ENCODE data around the gene KIF20B. TPM values are rescaled to one million over a fixed set of nuclear protein-coding genes. Genes with fewer than 3 reads are reported as not detected.

KIF20B gene
- total and polyA plus RNA-seq, 4 donors = 0.91 to 12.9 (median 1.3) TPM

- TF ChIP-seq TAF1 (conservative IDR thresholded peaks at IDR 0.05) = no peak
Observed at GRCh38 chr10:89810908-89811525, 109.6 kb downstream of the KIF20B start (continued).

GRCh38 chr10:89813546-89813945 is 112.2 kb downstream of the KIF20B start:
- WGBS = 56% methylated on average over 3 of the region's 3 CpGs
- Histone ChIP-seq H3K27ac (ENCODE audit: low read depth in 1 of 2, low read length in 2 of 2) (no peak overlapping the region), H3K9ac (ENCODE audit: low read depth in 1 of 2, low read length in 2 of 2) (no peak overlapping the region), H3K27me3 (ENCODE audit: control insufficient read depth in 4 of 4, insufficient read depth in 4 of 4, low read length in 3 of 4) (no peaks in the 10 kb centered on the region), H3K9me3 (ENCODE audit: control insufficient read depth in 4 of 4, low read length in 3 of 4) (no peaks in the 10 kb centered on the region), H3K4me3 (ENCODE audit: low read depth in 1 of 3, low read length in 3 of 3) (no peak overlapping the region), H3K4me1 (ENCODE audit: control insufficient read depth in 4 of 4, insufficient read depth in 4 of 4, low read length in 3 of 4) (no peaks in the 10 kb centered on the region), H3K36me3 (ENCODE audit: control insufficient read depth in 4 of 4, insufficient read depth in 3 of 4, low read depth in 1 of 4, low read length in 3 of 4) (no peaks in the 10 kb centered on the region)
- TF ChIP-seq TAF1 (conservative IDR thresholded peaks at IDR 0.05) (no peak), HNF4A (conservative IDR thresholded peaks at IDR 0.05) (no peak), YY1 (IDR thresholded peaks at IDR 0.05) (no peak)
- no peak for DNase-seq (ENCODE audit: low spot score)

GRCh38 chr10:89814278-89814677 is 112.9 kb downstream of the KIF20B start:
- Histone ChIP-seq H3K27ac (ENCODE audit: low read depth in 1 of 2, low read length in 2 of 2) (no peak overlapping the region), H3K9me3 (ENCODE audit: control insufficient read depth in 4 of 4, low read length in 3 of 4) (no peaks in the 10 kb centered on the region), H3K36me3 (ENCODE audit: control insufficient read depth in 4 of 4, insufficient read depth in 3 of 4, low read depth in 1 of 4, low read length in 3 of 4) (no peaks in the 10 kb centered on the region), H3K9ac (ENCODE audit: low read depth in 1 of 2, low read length in 2 of 2) (no peak overlapping the region), H3K27me3 (ENCODE audit: control insufficient read depth in 4 of 4, insufficient read depth in 4 of 4, low read length in 3 of 4) (no peaks in the 10 kb centered on the region), H3K4me1 (ENCODE audit: control insufficient read depth in 4 of 4, insufficient read depth in 4 of 4, low read length in 3 of 4) (no peaks in the 10 kb centered on the region), H3K4me3 (ENCODE audit: low read depth in 1 of 3, low read length in 3 of 3) (no peak overlapping the region)
- TF ChIP-seq ZBTB33 (IDR thresholded peaks at IDR 0.05) (no peak), HNF4A (conservative IDR thresholded peaks at IDR 0.05) (no peak), NR2F2 (IDR thresholded peaks at IDR 0.05) (no peak), CTCF (IDR thresholded peaks at IDR 0.05; ENCODE audit: low read depth, low read length, missing input control) (no peak), SP1 (IDR thresholded peaks at IDR 0.05) (no peak)
- no peak for DNase-seq (ENCODE audit: low spot score)
- WGBS = 87% methylated on average over 1 of the region's 1 CpG

- no peak for DNase-seq (ENCODE audit: low spot score)
- 90% methylated on average over 5 of the region's 5 CpGs for WGBS
- H3K9ac ChIP-seq (ENCODE audit: low read depth in 1 of 2, low read length in 2 of 2) = no peak overlapping the region
Observed at GRCh38 chr10:89815049-89815853, 113.9 kb downstream of the KIF20B start.

More at GRCh38 chr10:89815049-89815853, 113.9 kb downstream of the KIF20B start:
- no peaks in the 10 kb centered on the region for H3K27me3 ChIP-seq (ENCODE audit: control insufficient read depth in 4 of 4, insufficient read depth in 4 of 4, low read length in 3 of 4)
- H3K4me3 ChIP-seq (ENCODE audit: low read depth in 1 of 3, low read length in 3 of 3) = no peak overlapping the region
- H3K27ac ChIP-seq (ENCODE audit: low read depth in 1 of 2, low read length in 2 of 2) = no peak overlapping the region
- H3K9me3 ChIP-seq (ENCODE audit: control insufficient read depth in 4 of 4, low read length in 3 of 4) = no peaks in the 10 kb centered on the region
- TF ChIP-seq FOXA1 (IDR thresholded peaks at IDR 0.05) = no peak
- no peak for TF ChIP-seq ZBTB33 (IDR thresholded peaks at IDR 0.05)
- no peak for TF ChIP-seq ATF3 (IDR thresholded peaks at IDR 0.05)
- TF ChIP-seq RAD21 (IDR thresholded peaks at IDR 0.05) = no peak
- no peak for TF ChIP-seq HNF4A (conservative IDR thresholded peaks at IDR 0.05)
- no peak for TF ChIP-seq MAX (IDR thresholded peaks at IDR 0.05)
- no peak for TF ChIP-seq SP1 (IDR thresholded peaks at IDR 0.05)
- no peak for TF ChIP-seq HNF4G (IDR thresholded peaks at IDR 0.05)
- TF ChIP-seq NR2F2 (IDR thresholded peaks at IDR 0.05) = no peak
- TF ChIP-seq JUND (IDR thresholded peaks at IDR 0.05) = no peak
- TF ChIP-seq TAF1 (conservative IDR thresholded peaks at IDR 0.05) = no peak
- TF ChIP-seq YY1 (IDR thresholded peaks at IDR 0.05) = no peak
- H3K4me1 ChIP-seq (ENCODE audit: control insufficient read depth in 4 of 4, insufficient read depth in 4 of 4, low read length in 3 of 4) = no peaks in the 10 kb centered on the region
- no peaks in the 10 kb centered on the region for H3K36me3 ChIP-seq (ENCODE audit: control insufficient read depth in 4 of 4, insufficient read depth in 3 of 4, low read depth in 1 of 4, low read length in 3 of 4)

Measured in liver (tissue), 9 donors.